ENCODE data around the gene TIGAR. TPM values are rescaled to one million over a fixed set of nuclear protein-coding genes. Genes with fewer than 3 reads are reported as not detected.

TIGAR gene
- total and polyA plus RNA-seq, 2 donors (not counting 3 experiments of a cell fraction or from before 2014, with no cell fraction given): 5.6 to 31.2 TPM

GRCh38 chr12:4285070-4285469 lies 35.9 kb upstream of the TIGAR start:
- Histone ChIP-seq H3K9me1 (replicated peaks; ENCODE audit: control insufficient read depth, extremely low read depth, insufficient read depth, low read length) (no peaks in the 10 kb centered on the region), H3K79me2 (ENCODE audit: control insufficient read depth, insufficient read depth, low read length) (no peaks in the 10 kb centered on the region), H3K4me2 (ENCODE audit: insufficient read depth, low read length) (no peak overlapping the region), H3K9me3 (replicated peaks; ENCODE audit: control insufficient read depth, insufficient read depth, low read length) (no peaks in the 10 kb centered on the region), H2AFZ (ENCODE audit: low read depth, low read length) (no peak overlapping the region), H3K9ac (replicated peaks; ENCODE audit: extremely low read depth, insufficient read depth, low read length) (no peak overlapping the region), H3K36me3 (ENCODE audit: control insufficient read depth in 2 of 2, extremely low read depth in 1 of 2, insufficient read depth in 2 of 2, low read length in 2 of 2) (no peaks in the 10 kb centered on the region), H3K4me3 (replicated peaks in 1 of 3; ENCODE audit: insufficient read depth in 1 of 3, low read depth in 1 of 3, low read length in 3 of 3) (no peak overlapping the region), H3K27me3 (ENCODE audit: control insufficient read depth in 2 of 2, insufficient read depth in 2 of 2, low read length in 2 of 2) (no peaks in the 10 kb centered on the region), H4K20me1 (replicated peaks; ENCODE audit: control insufficient read depth, extremely low read depth, insufficient read depth, low read length) (no peaks in the 10 kb centered on the region), H3K4me1 (ENCODE audit: control insufficient read depth, extremely low read depth, insufficient read depth, low read length) (no peaks in the 10 kb centered on the region), H3K27ac (ENCODE audit: insufficient read depth, low read depth, low read length) (no peak overlapping the region)
- no peak for FAIRE-seq
- BruUV-seq (replicated peaks): no TSS peak
- no peak for DNase-seq (ENCODE audit: low read depth, low spot score)
- intact Hi-C loops (cut with micrococcal nuclease): no loop called here
- dilution Hi-C loops (cut with MboI; ENCODE audit: extremely low pct_ligation_motif_present, low sequenced_read_pairs): no loop called here
- no peak for TF ChIP-seq MAX (IDR thresholded peaks at IDR 0.05; ENCODE audit: insufficient read depth, insufficient read length)
- TF ChIP-seq MYC (IDR thresholded peaks at IDR 0.05; ENCODE audit: low read depth, low read length): no peak
- no peak for TF ChIP-seq JUN (IDR thresholded peaks at IDR 0.05; ENCODE audit: borderline replicate concordance, insufficient read depth, insufficient read length, low read depth)
- no peak for TF ChIP-seq POLR2A (IDR thresholded peaks at IDR 0.05; ENCODE audit: low read depth, low read length)
- no peak for TF ChIP-seq GATA2 (IDR thresholded peaks at IDR 0.05; ENCODE audit: insufficient read depth, insufficient read length, low read depth, low read length)
- no peak for TF ChIP-seq CTCF (IDR thresholded peaks at IDR 0.05; ENCODE audit: extremely low read depth in 1 of 2, insufficient read depth in 1 of 2, low read depth in 1 of 2, low read length in 2 of 2)
- ChIA-PET POLR2A (no interaction called here), CTCF (no interaction called here)

GRCh38 chr12:4286228-4286627 lies 34.8 kb upstream of the TIGAR start:
- Histone ChIP-seq H3K4me3 (replicated peaks in 1 of 3; ENCODE audit: insufficient read depth in 1 of 3, low read depth in 1 of 3, low read length in 3 of 3) (no peak overlapping the region), H3K9me3 (replicated peaks; ENCODE audit: control insufficient read depth, insufficient read depth, low read length) (no peaks in the 10 kb centered on the region), H3K79me2 (ENCODE audit: control insufficient read depth, insufficient read depth, low read length) (no peaks in the 10 kb centered on the region), H3K36me3 (ENCODE audit: control insufficient read depth in 2 of 2, extremely low read depth in 1 of 2, insufficient read depth in 2 of 2, low read length in 2 of 2) (no peaks in the 10 kb centered on the region), H3K4me1 (ENCODE audit: control insufficient read depth, extremely low read depth, insufficient read depth, low read length) (no peaks in the 10 kb centered on the region), H3K9ac (replicated peaks; ENCODE audit: extremely low read depth, insufficient read depth, low read length) (no peak overlapping the region), H4K20me1 (replicated peaks; ENCODE audit: control insufficient read depth, extremely low read depth, insufficient read depth, low read length) (no peaks in the 10 kb centered on the region), H2AFZ (ENCODE audit: low read depth, low read length) (no peak overlapping the region), H3K27ac (ENCODE audit: insufficient read depth, low read depth, low read length) (no peak overlapping the region), H3K9me1 (replicated peaks; ENCODE audit: control insufficient read depth, extremely low read depth, insufficient read depth, low read length) (no peaks in the 10 kb centered on the region), H3K4me2 (ENCODE audit: insufficient read depth, low read length) (no peak overlapping the region), H3K27me3 (ENCODE audit: control insufficient read depth in 2 of 2, insufficient read depth in 2 of 2, low read length in 2 of 2) (no peaks in the 10 kb centered on the region)
- intact Hi-C loops (cut with micrococcal nuclease): no loop called here
- ChIA-PET POLR2A (no interaction called here), CTCF (interaction anchor here (4.7 kb wide), 1 partner anchor 9 kb away, joined by 29 read pairs; no protein-coding TSS in a partner anchor)
- DNase-seq (ENCODE audit: low read depth, low spot score) (no peak), FAIRE-seq (no peak)
- dilution Hi-C loops (cut with MboI; ENCODE audit: extremely low pct_ligation_motif_present, low sequenced_read_pairs): no loop called here
- TF ChIP-seq MYC (IDR thresholded peaks at IDR 0.05; ENCODE audit: low read depth, low read length): no peak
- no peak for TF ChIP-seq FOS (IDR thresholded peaks at IDR 0.05; ENCODE audit: borderline replicate concordance, insufficient read depth, low read length)
- no peak for TF ChIP-seq EZH2 (IDR thresholded peaks at IDR 0.05; ENCODE audit: borderline replicate concordance, low read depth, low read length, severe bottlenecking)
- no peak for TF ChIP-seq MAX (IDR thresholded peaks at IDR 0.05; ENCODE audit: insufficient read depth, insufficient read length)
- TF ChIP-seq POLR2A (IDR thresholded peaks at IDR 0.05; ENCODE audit: low read depth, low read length): no peak
- no peak for TF ChIP-seq CTCF (IDR thresholded peaks at IDR 0.05; ENCODE audit: extremely low read depth in 1 of 2, insufficient read depth in 1 of 2, low read depth in 1 of 2, low read length in 2 of 2)
- TF ChIP-seq GATA2 (IDR thresholded peaks at IDR 0.05; ENCODE audit: insufficient read depth, insufficient read length, low read depth, low read length): no peak
- no peak for TF ChIP-seq JUN (IDR thresholded peaks at IDR 0.05; ENCODE audit: borderline replicate concordance, insufficient read depth, insufficient read length, low read depth)
- TF ChIP-seq POLR2AphosphoS5 (IDR thresholded peaks at IDR 0.05; ENCODE audit: insufficient read depth, low read depth, low read length): no peak
- BruUV-seq (replicated peaks): no TSS peak
